OCI-LY1 (cell line): ENCODE measurements around the gene ABCF1.

ENCODE experiments used
- EZH2 ChIP-seq: fragments of 200-600 bp; sonication (generic), shearing (Covaris generic); IDR thresholded peaks from 2 replicates; pipeline ENCODE4 v1.8.0; 2017; ENCODE audit warnings: borderline replicate concordance, mixed run types, mild to moderate bottlenecking, antibody characterized with exemption, low read length, moderate library complexity, mixed read lengths
- TF ChIP-seq, protein P1 (sequence below): fragments of 200-600 bp; sonication (generic), shearing (Covaris generic); IDR thresholded peaks from 2 replicates; pipeline ENCODE4 v1.5.1; 2017; ENCODE audit warnings: mild to moderate bottlenecking, antibody characterized with exemption, low read length, moderate library complexity, mixed read lengths

DNA sequence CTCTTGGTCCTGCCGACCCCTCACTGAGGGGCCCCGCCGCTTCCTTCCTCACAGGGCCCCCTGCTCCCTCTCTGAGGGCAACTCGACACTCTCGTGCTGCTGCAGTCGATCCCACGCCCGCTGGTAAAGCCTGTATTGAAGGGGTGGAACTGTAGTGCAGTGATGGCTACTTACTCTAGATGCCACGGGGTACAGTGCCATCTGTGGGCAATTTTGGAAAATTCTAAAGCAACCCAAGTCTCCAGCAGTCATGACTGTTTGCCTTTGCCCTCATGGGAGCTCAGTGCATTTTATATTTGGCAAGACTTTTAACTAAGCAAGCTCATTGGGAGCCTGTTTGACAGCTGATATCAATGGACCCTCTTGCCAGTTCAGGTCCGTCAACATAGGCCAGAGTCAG, 69.2 kb downstream of the ABCF1 start:
- TF ChIP-seq, protein P1, sequence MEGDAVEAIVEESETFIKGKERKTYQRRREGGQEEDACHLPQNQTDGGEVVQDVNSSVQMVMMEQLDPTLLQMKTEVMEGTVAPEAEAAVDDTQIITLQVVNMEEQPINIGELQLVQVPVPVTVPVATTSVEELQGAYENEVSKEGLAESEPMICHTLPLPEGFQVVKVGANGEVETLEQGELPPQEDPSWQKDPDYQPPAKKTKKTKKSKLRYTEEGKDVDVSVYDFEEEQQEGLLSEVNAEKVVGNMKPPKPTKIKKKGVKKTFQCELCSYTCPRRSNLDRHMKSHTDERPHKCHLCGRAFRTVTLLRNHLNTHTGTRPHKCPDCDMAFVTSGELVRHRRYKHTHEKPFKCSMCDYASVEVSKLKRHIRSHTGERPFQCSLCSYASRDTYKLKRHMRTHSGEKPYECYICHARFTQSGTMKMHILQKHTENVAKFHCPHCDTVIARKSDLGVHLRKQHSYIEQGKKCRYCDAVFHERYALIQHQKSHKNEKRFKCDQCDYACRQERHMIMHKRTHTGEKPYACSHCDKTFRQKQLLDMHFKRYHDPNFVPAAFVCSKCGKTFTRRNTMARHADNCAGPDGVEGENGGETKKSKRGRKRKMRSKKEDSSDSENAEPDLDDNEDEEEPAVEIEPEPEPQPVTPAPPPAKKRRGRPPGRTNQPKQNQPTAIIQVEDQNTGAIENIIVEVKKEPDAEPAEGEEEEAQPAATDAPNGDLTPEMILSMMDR = peak; percentile 17; the same call in 1 of the 2 replicates
- TF ChIP-seq EZH2 = no peak
